Choroid plexus epithelial cell (primary cell): ENCODE data around the gene ALDH3B1.

Experiments used
- DNase-seq: peaks from one replicate; pipeline ENCODE4 v3.0.0-alpha.2; 2010; ENCODE audit warnings: low read depth
- H3K4me3 ChIP-seq: 2 replicates; pipeline ENCODE4 v1.5.1; 2011; ENCODE audit warnings: low read depth, mild to moderate bottlenecking, control low read depth, low read length, moderate library complexity
- TF ChIP-seq, protein P1 (sequence below): conservative IDR thresholded peaks from 2 replicates; pipeline ENCODE4 v1.5.1; 2011; ENCODE audit warnings: low read depth, mild to moderate bottlenecking, control low read depth, inconsistent platforms, low read length, moderate library complexity

The ALDH3B1 gene

DNA sequence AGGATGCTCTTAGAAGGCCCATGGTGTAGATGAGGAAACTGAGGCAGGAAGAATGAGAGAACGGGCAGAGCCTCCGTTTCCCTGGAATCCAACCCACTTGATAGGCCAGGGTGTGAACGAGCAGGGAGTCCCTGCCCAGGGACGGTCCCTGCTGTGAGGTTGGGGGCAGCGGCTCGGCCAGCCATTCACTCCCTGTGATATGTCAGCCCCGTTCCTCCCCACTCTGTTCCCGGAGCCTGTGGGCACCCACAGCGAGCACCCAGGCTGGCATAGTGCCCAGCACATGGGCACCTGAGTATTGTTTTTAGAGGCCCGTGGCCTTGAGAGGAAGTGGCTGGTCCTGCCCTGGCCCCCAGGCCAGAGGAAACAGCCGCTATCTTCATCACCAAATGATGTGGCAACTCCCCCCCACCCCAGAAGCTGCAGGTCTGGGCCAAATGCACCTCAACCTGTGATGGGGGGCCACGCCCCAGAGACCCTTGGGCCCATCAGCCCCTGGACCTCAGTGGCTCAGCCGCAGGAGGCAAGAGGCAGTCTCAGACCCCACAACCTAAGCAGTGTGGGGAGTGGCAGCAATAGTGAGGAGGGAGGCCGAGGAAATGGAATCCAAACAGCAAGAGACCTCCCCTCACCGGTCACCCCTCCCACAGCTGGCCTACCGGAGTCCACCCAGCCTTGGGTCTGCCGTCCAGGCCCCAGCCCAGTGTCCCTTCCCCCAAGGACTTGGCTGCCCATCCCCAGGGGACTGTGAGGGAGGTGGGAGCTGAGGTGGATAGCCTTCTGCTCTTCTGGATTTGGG, 2.1 kb downstream of the ALDH3B1 start:
- H3K4me3 ChIP-seq: no peak overlapping the region
- TF ChIP-seq, protein P1, sequence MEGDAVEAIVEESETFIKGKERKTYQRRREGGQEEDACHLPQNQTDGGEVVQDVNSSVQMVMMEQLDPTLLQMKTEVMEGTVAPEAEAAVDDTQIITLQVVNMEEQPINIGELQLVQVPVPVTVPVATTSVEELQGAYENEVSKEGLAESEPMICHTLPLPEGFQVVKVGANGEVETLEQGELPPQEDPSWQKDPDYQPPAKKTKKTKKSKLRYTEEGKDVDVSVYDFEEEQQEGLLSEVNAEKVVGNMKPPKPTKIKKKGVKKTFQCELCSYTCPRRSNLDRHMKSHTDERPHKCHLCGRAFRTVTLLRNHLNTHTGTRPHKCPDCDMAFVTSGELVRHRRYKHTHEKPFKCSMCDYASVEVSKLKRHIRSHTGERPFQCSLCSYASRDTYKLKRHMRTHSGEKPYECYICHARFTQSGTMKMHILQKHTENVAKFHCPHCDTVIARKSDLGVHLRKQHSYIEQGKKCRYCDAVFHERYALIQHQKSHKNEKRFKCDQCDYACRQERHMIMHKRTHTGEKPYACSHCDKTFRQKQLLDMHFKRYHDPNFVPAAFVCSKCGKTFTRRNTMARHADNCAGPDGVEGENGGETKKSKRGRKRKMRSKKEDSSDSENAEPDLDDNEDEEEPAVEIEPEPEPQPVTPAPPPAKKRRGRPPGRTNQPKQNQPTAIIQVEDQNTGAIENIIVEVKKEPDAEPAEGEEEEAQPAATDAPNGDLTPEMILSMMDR: no peak
- no peak for DNase-seq

DNA sequence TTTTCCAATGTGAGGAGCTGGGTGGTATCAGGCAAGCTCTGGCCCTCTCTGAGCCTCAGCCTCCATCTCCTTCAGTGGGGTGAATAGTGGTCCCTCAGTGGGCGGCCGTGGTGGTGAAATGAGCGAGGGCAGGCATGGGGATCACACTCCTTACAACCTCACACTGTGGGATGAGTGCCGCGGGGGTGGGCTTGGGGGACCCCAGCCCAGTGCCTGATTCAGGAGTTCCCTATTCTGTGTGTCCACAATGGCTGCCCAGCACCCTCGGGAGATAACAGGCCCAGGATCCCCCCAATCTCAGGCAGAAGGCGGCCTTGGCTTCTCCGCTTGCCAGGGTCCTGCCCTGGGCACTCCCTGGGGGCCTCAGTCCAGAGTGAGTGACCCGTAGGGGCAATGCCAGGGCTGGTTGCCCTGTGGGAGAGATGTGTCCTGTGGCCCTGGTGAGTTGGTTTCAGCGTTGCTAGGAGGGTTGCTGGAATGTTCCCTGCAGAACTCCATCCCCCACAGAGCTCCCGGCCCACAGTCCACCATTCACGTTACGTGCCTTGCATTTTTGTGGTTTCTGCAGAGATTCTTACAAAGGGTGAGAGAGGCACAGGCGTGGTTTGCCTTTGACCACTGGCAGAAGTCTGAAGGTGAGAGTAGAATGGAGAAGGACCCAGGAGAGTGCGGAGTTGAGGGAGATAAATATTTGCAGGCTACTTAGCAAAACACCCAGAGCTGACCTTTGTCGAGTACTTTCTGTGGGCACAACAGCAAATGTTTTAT, 2.9 kb downstream of the ALDH3B1 start:
- DNase-seq: peak; percentile 98
- no peak overlapping the region for H3K4me3 ChIP-seq
- TF ChIP-seq, protein P1: no peak

DNA sequence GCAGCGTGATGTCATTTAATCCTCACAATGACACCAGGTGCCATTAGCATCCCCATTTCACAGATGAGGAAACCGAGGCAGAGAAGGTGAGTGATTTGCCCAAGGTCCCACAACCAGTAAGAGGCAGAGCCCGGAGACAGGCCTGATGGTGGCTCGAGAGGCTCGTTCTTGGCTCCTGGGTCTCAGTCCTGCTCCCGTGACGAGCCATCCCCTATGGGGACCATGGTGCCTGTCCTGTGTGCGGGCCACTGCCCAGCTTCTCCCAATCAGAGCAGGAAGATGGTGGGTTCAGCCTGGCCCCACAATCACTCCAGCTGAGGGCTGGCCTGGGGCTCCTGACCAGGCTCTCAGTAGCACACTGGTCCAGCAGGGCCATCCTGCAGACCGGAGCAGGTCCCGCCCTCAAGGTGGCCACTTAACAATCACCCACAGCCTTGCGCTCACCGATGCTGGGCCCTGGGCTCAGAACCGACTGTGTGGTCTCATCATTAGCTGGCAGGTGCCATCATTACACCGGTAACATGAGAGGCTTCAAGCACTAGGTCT, 3.6 kb downstream of the ALDH3B1 start:
- TF ChIP-seq, protein P1: no peak
- DNase-seq: no peak
- H3K4me3 ChIP-seq: no peak overlapping the region

DNA sequence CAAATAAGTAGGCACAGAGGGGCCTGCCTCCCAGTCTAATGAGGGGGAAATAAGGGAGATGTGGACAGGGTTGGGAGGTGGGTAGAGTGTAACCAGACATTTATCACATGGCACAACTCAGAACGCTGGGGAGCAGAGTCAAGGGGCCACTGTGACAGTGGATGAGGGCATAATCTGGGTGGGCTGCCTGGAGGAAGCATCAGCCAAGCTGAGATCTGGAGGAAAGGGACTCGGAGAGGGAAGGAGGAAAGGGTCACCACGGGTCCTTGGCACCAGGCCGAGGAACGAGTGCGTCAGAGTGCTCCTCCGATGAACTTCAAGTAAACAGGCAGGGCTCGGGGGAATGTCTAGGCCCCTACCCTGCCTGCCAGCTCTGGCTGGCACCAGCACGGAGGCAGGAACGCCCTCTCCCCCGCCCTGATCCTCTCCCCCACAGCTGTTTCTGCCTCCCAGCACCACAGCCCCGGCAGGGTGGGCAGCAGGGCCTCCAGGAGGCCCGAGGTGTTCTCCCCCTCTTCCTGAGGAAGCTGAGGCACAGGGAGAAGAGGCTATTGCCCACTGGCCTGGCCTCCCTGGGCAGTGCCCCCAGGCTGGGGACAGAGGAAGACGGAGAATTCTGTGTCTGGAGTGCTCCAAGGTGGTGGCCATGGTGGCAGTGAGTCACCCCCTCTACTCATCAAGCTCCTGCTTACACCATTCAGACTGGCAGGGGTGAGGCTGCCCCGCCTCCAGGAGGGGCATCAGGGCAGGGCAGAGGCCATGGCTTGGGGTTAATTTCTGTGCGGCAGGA, 4.2 kb downstream of the ALDH3B1 start:
- TF ChIP-seq, protein P1: no peak
- DNase-seq: peak; percentile 83
- H3K4me3 ChIP-seq: no peak overlapping the region

DNA sequence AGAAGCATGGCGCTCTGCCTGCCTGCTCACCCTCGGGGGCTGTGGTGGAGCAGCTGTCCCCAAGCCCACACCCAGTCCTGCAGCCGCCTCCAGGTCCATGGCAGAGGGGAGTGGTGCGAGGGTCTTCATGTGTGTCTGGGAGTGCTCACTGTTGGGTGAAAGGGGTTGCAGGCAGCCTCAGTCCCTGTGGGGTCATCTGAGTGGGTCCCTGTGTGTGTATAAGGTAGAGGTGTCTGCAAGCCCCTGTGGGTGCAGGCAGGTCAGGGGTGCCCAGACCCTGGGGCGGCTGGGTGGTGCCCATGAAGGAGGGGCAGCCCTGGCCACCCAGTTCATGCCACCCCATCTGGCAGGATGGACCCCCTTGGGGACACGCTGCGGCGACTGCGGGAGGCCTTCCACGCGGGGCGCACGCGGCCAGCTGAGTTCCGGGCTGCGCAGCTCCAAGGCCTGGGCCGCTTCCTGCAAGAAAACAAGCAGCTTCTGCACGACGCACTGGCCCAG, 4.9 kb downstream of the ALDH3B1 start:
- DNase-seq: no peak
- TF ChIP-seq, protein P1: no peak
- H3K4me3 ChIP-seq: no peak overlapping the region

DNA sequence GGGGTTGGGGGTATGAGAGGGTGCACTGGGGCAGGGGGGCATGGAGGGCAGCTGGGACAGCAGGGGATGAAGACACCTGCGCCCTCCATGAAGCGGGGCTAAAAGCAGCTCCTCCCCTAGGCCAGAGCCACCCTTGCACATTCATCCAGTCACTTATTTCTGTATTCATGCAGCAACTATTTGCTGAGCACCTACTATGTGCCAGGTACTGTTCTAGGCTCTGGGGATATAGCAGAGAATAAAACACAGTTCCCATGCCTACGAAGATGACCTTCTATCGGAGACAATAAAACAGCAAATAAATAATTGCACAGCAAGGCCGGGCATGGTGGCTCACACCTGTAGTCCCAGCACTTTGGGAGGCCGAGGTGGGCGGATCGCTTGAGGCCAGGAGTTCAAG, 5.3 kb downstream of the ALDH3B1 start:
- H3K4me3 ChIP-seq: no peak overlapping the region

More for the DNA sequence above, 5.3 kb downstream of the ALDH3B1 start:
- DNase-seq: no peak
- TF ChIP-seq, protein P1: no peak
